Measurements from ENCODE around the gene MAP7D3.
"Not testable (repeated sequence)": the region's sequence is repeated elsewhere in the genome, so short reads cannot be mapped to it uniquely, and the experiment has no call there.

The MAP7D3 gene

DNA sequence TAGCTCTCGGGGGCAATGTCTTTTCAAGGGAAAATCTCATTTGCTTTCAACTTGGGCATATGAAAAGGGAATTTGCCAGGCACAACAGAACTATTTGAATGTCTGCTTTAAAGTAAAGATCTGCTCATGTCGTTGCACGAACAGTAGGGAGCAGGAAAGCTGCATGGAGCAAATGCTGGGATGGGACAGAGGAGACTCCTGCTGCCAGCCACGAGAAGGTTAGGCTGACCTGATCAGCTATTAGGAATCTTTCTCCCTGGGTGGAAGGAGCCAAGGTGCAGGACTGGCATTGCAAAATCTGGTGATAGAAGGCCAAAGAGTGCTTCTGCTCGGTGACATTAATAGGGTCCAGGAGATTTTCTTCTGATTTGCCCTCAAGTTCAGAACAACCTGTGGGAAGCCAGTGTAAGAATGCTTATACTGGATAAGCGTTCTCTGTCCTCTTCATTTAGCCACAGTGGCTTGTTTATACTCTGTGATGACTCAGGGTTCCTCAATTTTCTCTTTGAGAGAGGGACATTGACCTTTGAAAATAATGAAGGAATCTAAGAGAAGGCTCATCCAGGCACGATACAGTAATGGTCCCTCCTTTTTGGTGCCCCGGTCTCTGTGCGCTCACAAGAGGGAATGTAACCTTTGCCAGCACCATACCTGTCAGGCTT lies 80.9 kb downstream of the MAP7D3 start:
- DNase-seq: no peak

DNA sequence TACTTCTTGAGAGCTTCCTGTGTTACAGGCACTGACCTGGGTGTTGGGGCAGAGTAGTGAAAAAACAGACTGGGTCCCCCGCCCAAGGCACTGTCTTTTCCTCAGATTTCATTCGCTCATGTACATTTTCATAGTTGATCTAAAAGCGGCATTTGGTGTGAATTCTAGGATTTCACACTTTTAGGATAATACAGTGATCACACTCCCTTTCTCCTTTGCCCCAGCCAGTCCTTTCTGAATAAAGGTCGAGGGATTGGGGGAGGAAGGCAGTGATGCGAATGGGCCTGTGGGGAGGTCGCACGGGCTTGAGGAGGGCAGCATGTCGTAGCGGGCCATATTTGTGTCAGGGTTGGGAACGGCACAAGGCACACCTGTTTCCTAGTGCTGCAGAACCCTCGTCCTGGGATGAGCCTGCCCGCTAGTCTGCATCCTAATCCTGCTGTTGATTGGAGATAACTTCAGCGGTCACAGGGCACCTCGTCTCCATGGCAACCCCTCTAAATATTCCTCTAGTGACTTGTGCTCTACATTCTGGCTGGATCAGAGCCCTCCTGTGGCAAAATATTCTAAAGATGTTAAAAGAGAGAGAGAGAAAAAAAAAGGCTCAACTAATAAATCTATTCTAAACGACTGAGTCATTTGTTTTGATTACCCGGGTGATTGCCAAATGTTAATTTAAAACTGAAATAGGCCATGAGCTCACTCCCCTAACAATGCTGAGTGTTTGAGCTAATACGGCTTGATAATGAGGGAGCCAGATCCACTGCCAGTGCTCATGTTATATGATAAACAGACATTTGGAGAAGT lies 82.1 kb downstream of the MAP7D3 start:
- peak; percentile 14 for DNase-seq

DNA sequence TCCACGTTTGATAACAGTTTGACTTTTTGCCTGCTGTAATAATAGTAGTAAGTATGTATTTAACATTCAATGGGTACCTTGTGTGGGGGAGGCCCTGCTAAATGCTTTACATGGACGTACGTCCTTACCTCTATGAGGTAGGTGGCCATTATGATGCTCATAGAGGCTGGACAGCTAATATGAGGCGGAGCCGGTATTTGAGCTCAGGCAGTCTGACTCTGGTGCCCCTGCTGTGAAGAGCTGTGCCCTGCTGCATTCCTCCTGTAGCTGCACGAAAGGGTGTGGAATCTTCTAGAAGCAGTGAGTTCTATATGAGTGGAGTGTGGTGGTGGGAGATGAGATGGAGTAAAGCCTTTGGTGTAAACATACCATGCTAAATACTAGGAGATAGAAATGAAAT lies 83.2 kb downstream of the MAP7D3 start:
- not testable (repeated sequence) for DNase-seq

DNA sequence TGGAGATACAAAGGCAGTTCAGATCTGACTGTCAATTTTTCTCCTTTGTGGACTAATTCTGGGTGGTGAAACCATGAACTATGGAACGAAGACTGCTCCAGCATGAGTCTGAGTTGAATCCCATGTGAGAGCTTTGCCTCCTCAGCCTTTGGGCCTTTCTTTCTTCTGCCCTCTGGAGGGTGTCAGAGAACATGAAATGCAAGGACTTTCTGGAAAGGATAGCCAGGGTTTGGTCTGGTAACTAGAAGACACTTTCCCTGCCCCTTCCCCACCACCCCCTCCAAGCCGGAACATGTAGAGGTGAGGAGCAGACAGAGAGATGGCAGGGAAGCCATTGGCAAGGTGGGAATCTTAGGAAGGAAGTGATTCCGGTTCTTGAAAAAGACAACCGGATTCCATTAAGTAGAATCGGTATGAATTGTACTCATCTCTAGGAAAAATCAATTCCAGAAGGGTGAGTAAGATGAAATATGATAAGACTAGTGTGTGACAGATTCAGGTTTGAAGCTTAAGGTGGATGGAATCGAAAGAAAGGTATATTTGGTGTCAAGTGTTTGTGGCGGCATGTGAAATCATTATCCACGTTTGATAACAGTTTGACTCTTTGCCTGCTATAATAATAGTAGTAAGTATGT lies 84.9 kb downstream of the MAP7D3 start:
- DNase-seq: no peak

DNA sequence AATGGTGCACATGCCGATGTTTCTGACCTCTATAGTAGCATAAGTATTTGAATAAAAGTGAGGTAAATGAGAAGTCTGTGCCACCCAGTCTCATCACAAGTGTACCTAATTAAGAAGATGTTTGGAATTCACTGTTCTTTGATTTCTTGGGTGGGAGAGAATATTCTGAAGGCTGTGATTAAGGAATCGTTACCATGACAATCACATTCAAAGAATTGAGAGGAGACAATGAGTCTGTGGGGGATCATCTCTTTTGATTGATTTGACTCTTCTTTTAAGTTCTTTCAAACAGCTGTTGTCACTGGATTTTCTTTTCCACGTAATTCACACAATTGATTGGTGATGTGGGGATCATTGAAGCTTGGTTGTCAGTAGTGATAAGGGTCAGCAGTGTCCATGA lies 85.8 kb downstream of the MAP7D3 start:
- no peak for DNase-seq

DNA sequence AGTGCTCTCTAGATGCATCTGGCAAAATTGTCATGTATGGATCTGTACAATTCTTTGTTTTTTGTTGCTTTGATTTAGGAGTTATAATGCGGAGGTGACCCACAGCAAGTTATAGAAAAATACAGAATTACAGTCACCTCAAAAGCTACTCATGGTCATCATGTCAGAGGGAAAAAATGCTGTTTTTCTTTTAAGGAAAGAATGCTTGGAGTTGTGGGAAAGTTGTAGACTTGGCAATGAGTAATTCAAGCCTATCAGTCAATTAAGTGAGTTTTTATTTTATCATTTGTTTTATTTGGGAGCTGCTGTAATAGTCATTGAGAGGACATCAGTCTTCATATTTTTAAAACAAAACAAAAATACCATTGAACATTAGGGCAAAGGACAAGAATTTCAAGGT lies 87.5 kb downstream of the MAP7D3 start:
- no peak for DNase-seq
